Astrocyte (in vitro differentiated cells and primary cell): ENCODE measurements around the gene CNIH3. TPM values are rescaled to one million over a fixed set of nuclear protein-coding genes. Genes with fewer than 3 reads are reported as not detected.

Experiments used
- DNase-seq: peaks from one replicate; pipeline ENCODE4 v3.0.0-alpha.2; 2010; ENCODE audit warnings: low read depth
- FAIRE-seq: peaks from 2 replicates; lab custom pipeline; 2011; peaks lifted over from hg19 to GRCh38; lab: Jason Lieb, UNC
- H2AFZ ChIP-seq: 2 replicates; pipeline ENCODE4 v1.6.0; 2012; ENCODE audit warnings: low read depth, low read length, inconsistent platforms
- H3K27ac ChIP-seq: 2 replicates; pipeline ENCODE4 v1.5.1; 2011; ENCODE audit warnings: low read depth, low read length, inconsistent platforms
- H3K27me3 ChIP-seq: 2 replicates; pipeline ENCODE4 v1.6.0; 2011; ENCODE audit warnings: low read length, inconsistent platforms; ENCODE audit not compliant: insufficient read depth
- H3K36me3 ChIP-seq: 2 replicates; pipeline ENCODE4 v1.5.1; 2011; ENCODE audit warnings: low read length, inconsistent platforms; ENCODE audit not compliant: insufficient read depth
- H3K4me1 ChIP-seq: 2 replicates; pipeline ENCODE4 v1.5.1; 2011; ENCODE audit warnings: low read length, inconsistent platforms; ENCODE audit not compliant: insufficient read depth
- H3K4me2 ChIP-seq: 2 replicates; pipeline ENCODE4 v1.6.0; 2012; ENCODE audit warnings: low read length, inconsistent platforms
- H3K4me3 ChIP-seq: 2 replicates; pipeline ENCODE4 v1.5.1; 2011; ENCODE audit warnings: low read depth, mild to moderate bottlenecking, low read length, inconsistent platforms; ENCODE audit not compliant: insufficient read depth
- H3K79me2 ChIP-seq: 2 replicates; pipeline ENCODE4 v1.6.0; 2012; ENCODE audit warnings: mild to moderate bottlenecking, low read length, inconsistent platforms; ENCODE audit not compliant: insufficient read depth
- H3K9ac ChIP-seq: 2 replicates; pipeline ENCODE4 v1.6.0; 2012; ENCODE audit warnings: mild to moderate bottlenecking, low read length, inconsistent platforms
- H3K9me3 ChIP-seq: 2 replicates; pipeline ENCODE4 v1.5.1; 2012; ENCODE audit warnings: low read depth, mild to moderate bottlenecking, low read length, inconsistent platforms; ENCODE audit not compliant: insufficient read depth
- H4K20me1 ChIP-seq: 2 replicates; pipeline ENCODE4 v1.6.0; 2012; ENCODE audit warnings: low read length, inconsistent platforms; ENCODE audit not compliant: insufficient read depth
- H3K27ac Mint-ChIP-seq: one replicate; pipeline ENCODE4 v1.8.0; 2021; ENCODE audit warnings: mild to moderate bottlenecking, mixed read lengths; ENCODE audit not compliant: unreplicated experiment
- H3K27me3 Mint-ChIP-seq: one replicate; pipeline ENCODE4 v1.8.0; 2021; ENCODE audit warnings: low read depth, mixed read lengths; ENCODE audit not compliant: unreplicated experiment
- H3K36me3 Mint-ChIP-seq: one replicate; pipeline ENCODE4 v1.8.0; 2021; ENCODE audit warnings: low read depth, mixed read lengths; ENCODE audit not compliant: unreplicated experiment
- H3K4me1 Mint-ChIP-seq: one replicate; pipeline ENCODE4 v1.8.0; 2021; ENCODE audit warnings: low read depth, mixed read lengths; ENCODE audit not compliant: unreplicated experiment
- H3K4me3 Mint-ChIP-seq: one replicate; pipeline ENCODE4 v1.8.0; 2021; ENCODE audit warnings: mild to moderate bottlenecking, moderate library complexity, mixed read lengths; ENCODE audit not compliant: unreplicated experiment
- H3K9me3 Mint-ChIP-seq: one replicate; pipeline ENCODE4 v1.8.0; 2021; ENCODE audit warnings: mild to moderate bottlenecking, mixed read lengths; ENCODE audit not compliant: unreplicated experiment
- EZH2 ChIP-seq: IDR thresholded peaks from 2 replicates; pipeline ENCODE4 v1.6.1; 2012; ENCODE audit warnings: mild to moderate bottlenecking, low read length, inconsistent platforms; ENCODE audit not compliant: insufficient read depth
- total RNA-seq: library from RNA; stranded (reverse); gene quantifications from 2 replicates; pipeline ENCODE4 v1.2.1, GENCODE V29; 2021
- TF ChIP-seq, protein P1 (sequence below): IDR thresholded peaks from 2 replicates; pipeline ENCODE4 v1.5.1; 2011; ENCODE audit warnings: low read depth, mild to moderate bottlenecking, inconsistent platforms, low read length, moderate library complexity; ENCODE audit not compliant: insufficient read depth

The CNIH3 gene
- total RNA-seq, 1 donor from 2014 or later: 7.7 TPM

DNA sequence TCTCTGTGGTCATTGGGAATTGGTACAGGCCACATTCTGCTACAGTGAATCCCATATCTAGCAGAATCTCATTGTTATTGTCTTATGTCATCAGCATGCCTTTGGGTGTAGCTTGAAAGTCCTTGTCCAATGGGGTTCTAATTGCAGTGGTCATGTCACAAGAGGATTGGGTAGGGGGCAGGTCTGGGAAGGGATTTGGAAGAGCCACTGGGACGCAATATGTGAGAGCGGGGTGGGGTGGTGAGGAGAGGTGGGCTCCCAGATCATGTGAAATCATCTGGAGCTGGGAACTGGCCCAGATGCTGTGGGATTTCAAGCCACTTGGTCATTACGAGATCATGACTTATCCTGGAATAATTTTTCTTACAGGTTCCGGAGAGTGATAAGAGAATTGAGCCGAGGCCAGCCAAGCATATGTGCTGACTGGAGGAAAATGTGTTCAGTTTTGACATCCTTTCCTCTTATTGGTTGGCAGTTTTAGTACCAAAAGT, 16.3 kb downstream of the CNIH3 start:
- DNase-seq: peak; percentile 99
- Mint-ChIP-seq H3K27ac (peak overlapping the region; percentile 77), H3K27me3 (no peaks in the 10 kb centered on the region), H3K4me1 (peaks cover 47% of the 10 kb centered on the region), H3K9me3 (peaks cover 3% of the 10 kb centered on the region), H3K4me3 (no peak overlapping the region), H3K36me3 (peaks cover 6% of the 10 kb centered on the region)
- Histone ChIP-seq H3K9ac (peak overlapping the region; percentile 60), H4K20me1 (no peaks in the 10 kb centered on the region), H3K4me1 (peaks cover 67% of the 10 kb centered on the region), H3K9me3 (no peaks in the 10 kb centered on the region), H2AFZ (no peak overlapping the region), H3K79me2 (peaks cover 67% of the 10 kb centered on the region), H3K27me3 (no peaks in the 10 kb centered on the region), H3K36me3 (peaks cover 8% of the 10 kb centered on the region), H3K27ac (peak overlapping the region; percentile 91), H3K4me3 (no peak overlapping the region), H3K4me2 (peak overlapping the region; percentile 62)
- TF ChIP-seq EZH2: no peak
- TF ChIP-seq, protein P1, sequence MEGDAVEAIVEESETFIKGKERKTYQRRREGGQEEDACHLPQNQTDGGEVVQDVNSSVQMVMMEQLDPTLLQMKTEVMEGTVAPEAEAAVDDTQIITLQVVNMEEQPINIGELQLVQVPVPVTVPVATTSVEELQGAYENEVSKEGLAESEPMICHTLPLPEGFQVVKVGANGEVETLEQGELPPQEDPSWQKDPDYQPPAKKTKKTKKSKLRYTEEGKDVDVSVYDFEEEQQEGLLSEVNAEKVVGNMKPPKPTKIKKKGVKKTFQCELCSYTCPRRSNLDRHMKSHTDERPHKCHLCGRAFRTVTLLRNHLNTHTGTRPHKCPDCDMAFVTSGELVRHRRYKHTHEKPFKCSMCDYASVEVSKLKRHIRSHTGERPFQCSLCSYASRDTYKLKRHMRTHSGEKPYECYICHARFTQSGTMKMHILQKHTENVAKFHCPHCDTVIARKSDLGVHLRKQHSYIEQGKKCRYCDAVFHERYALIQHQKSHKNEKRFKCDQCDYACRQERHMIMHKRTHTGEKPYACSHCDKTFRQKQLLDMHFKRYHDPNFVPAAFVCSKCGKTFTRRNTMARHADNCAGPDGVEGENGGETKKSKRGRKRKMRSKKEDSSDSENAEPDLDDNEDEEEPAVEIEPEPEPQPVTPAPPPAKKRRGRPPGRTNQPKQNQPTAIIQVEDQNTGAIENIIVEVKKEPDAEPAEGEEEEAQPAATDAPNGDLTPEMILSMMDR: no peak
- FAIRE-seq: peak; percentile 83

DNA sequence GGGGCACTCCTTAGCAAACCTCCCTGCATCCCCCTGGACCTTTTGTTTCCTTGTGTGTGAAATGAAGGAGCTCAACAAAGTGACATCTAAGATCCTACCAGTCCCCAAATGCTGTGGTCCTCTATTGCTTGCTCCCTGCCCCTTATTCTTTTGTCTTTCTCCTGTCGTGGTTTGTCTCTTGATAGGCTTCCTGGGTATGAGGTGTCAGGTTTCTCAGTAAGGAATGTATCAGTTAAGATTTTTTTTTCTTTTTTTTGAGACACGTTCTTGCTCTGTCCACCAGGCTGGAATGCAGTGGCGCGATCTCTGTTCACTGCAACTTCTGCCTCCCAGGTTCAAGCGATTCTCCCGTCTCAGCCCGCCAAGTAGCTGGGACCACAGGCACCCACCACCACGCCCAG, 16.8 kb downstream of the CNIH3 start:
- Histone ChIP-seq H3K27ac (peak overlapping the region; percentile 91), H3K9ac (peak overlapping the region; percentile 60)

DNA sequence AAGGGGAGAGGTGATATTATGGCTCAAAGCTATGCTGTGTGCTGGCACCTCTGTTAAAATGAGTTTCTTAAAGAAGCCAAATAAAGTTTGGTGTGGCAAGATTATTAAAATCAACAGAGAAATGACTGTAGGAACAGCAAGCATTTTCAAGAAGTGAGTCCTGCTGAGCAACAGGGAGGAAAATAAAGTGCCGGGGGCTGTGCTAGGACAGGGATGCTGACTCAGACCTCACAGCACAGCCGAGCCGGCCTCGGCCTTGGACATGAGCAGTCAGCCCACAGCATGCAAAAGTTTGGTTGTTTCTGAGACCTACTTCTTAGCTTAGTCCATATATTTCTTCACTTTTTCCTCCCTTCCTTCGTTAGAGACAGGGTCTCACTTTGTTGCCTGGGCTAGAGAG, 19.2 kb downstream of the CNIH3 start:
- H3K4me1 Mint-ChIP-seq: peaks cover 55% of the 10 kb centered on the region
- Histone ChIP-seq H3K79me2 (peaks cover 63% of the 10 kb centered on the region), H2AFZ (no peak overlapping the region), H3K27ac (peak overlapping the region; percentile 67), H3K9me3 (no peaks in the 10 kb centered on the region), H3K36me3 (peaks cover 1% of the 10 kb centered on the region), H3K4me2 (peak overlapping the region; percentile 51), H3K4me3 (no peak overlapping the region), H3K4me1 (peaks cover 89% of the 10 kb centered on the region), H3K9ac (peak overlapping the region; percentile 43), H4K20me1 (no peaks in the 10 kb centered on the region), H3K27me3 (no peaks in the 10 kb centered on the region)
- H3K27me3 Mint-ChIP-seq: no peaks in the 10 kb centered on the region
- H3K27ac Mint-ChIP-seq: peak overlapping the region; percentile 79
- DNase-seq (peak; percentile 78), FAIRE-seq (peak; percentile 83)
- no peak for TF ChIP-seq EZH2
- TF ChIP-seq, protein P1: no peak
- peaks cover 3% of the 10 kb centered on the region for H3K9me3 Mint-ChIP-seq
- peaks cover 4% of the 10 kb centered on the region for H3K36me3 Mint-ChIP-seq
- H3K4me3 Mint-ChIP-seq: no peak overlapping the region

More for the DNA sequence above, 16.8 kb downstream of the CNIH3 start:
- H3K9me3 ChIP-seq: no peaks in the 10 kb centered on the region
- H4K20me1 ChIP-seq: no peaks in the 10 kb centered on the region
- H3K4me1 Mint-ChIP-seq: peaks cover 51% of the 10 kb centered on the region
- H3K4me2 ChIP-seq: peak overlapping the region; percentile 62
- peaks cover 8% of the 10 kb centered on the region for H3K36me3 ChIP-seq
- no peaks in the 10 kb centered on the region for H3K27me3 ChIP-seq
- H3K36me3 Mint-ChIP-seq: peaks cover 6% of the 10 kb centered on the region
- FAIRE-seq (no peak), DNase-seq (peak; percentile 90)
- peak overlapping the region; percentile 77 for H3K27ac Mint-ChIP-seq
- TF ChIP-seq EZH2: no peak
- TF ChIP-seq, protein P1: no peak
- H3K27me3 Mint-ChIP-seq: no peaks in the 10 kb centered on the region
- peak overlapping the region; percentile 48 for H3K4me3 Mint-ChIP-seq
- H2AFZ ChIP-seq: no peak overlapping the region
- H3K4me1 ChIP-seq: peaks cover 72% of the 10 kb centered on the region
- H3K4me3 ChIP-seq: no peak overlapping the region
- H3K79me2 ChIP-seq: peaks cover 62% of the 10 kb centered on the region
- peaks cover 3% of the 10 kb centered on the region for H3K9me3 Mint-ChIP-seq
